ENCODE results near the gene LYL1.

DNA sequence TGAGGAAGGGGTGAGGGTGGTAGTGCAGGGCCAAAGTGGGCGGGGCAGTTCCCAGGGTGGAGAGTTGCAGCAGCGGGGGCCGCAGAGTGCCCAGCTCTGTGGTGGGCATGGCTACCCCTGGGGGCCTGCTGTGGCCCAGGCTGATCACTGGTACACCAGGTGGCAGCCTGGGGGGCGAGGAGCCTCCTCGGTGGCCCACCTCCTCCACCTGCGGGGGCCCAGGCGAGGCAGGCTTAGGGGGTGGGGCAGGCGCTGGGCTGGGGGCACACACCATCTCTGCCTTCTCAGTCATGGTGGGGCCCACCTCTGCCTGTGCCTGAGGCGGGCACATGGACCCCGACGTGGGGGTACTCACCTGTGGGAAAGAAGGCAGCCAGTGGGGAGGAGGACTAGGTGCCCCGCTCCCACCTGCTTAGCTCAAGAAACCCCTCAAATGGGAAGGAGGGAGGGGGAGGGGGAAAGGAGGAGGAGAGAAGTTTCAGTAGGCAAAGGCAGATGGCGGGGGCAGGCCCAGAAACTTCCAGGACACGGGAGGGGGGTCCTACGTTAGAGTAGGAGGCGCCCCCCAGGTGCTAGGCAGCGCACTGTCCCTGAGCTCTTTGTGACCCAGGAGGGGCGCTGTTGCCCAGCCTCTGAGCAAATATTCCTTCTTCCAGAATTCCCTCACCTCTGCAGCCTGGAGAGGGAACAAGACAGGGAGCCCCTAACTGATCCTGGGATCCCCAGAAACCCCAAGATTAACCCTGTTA is 1.6 kb downstream of the LYL1 start:
- no peak for TF ChIP-seq CEBPB (tag; IDR thresholded peaks at IDR 0.05)
- no peak for TF ChIP-seq HNRNPL (IDR thresholded peaks at IDR 0.05; ENCODE audit: low read depth, low read length)
- TF ChIP-seq, protein P1, sequence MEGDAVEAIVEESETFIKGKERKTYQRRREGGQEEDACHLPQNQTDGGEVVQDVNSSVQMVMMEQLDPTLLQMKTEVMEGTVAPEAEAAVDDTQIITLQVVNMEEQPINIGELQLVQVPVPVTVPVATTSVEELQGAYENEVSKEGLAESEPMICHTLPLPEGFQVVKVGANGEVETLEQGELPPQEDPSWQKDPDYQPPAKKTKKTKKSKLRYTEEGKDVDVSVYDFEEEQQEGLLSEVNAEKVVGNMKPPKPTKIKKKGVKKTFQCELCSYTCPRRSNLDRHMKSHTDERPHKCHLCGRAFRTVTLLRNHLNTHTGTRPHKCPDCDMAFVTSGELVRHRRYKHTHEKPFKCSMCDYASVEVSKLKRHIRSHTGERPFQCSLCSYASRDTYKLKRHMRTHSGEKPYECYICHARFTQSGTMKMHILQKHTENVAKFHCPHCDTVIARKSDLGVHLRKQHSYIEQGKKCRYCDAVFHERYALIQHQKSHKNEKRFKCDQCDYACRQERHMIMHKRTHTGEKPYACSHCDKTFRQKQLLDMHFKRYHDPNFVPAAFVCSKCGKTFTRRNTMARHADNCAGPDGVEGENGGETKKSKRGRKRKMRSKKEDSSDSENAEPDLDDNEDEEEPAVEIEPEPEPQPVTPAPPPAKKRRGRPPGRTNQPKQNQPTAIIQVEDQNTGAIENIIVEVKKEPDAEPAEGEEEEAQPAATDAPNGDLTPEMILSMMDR (IDR thresholded peaks at IDR 0.05 in 2 of 3, conservative IDR thresholded peaks at IDR 0.05 in 1 of 3; ENCODE audit: insufficient read depth in 2 of 3, low read depth in 1 of 3, low read length in 3 of 3): peak; percentile 84 to 97 (median 94)

Data from K562 (cell line).